Right ventricle myocardium inferior (tissue), 1 donor: Measurements from ENCODE around the gene MYO6. TPM values are rescaled to one million over a fixed set of nuclear protein-coding genes. Genes with fewer than 3 reads are reported as not detected.
A peak's percentile ranks its signal among the peaks of the same experiment; 100 is the strongest.
"Not testable (repeated sequence)": the region's sequence is repeated elsewhere in the genome, so short reads cannot be mapped to it uniquely, and the experiment has no call there.

ENCODE experiments used
- ATAC-seq: fragments of 200-7000 bp; cut with Tn5 transposase; one replicate; pipeline ENCODE4 v1.9.1; 2020; ENCODE audit warnings: mild to moderate bottlenecking, moderate library complexity
- DNase-seq: peaks from one replicate; pipeline ENCODE4 v3.0.0; 2021; ENCODE audit errors: missing footprints
- intact Hi-C: fragments of 100-400 bp; cut with DNase I; formaldehyde crosslinking; loops from one replicate; pipeline ENCODE4 v1.11.0; 2022
- total RNA-seq: library from RNA; stranded (reverse); fragmentation: NEBNext Ultra II Directional; extraction: Animal tissue kit (Norgen Biotek cat#: 25700); gene quantifications from one replicate; pipeline ENCODE4 v1.2.1, GENCODE V29; 2021
- donor health status: DM: no; HTN: yes; CAD: no; lungs with severe emphysema.

The MYO6 gene
- total RNA-seq, 1 donor from 2014 or later = 4.7 TPM

DNA sequence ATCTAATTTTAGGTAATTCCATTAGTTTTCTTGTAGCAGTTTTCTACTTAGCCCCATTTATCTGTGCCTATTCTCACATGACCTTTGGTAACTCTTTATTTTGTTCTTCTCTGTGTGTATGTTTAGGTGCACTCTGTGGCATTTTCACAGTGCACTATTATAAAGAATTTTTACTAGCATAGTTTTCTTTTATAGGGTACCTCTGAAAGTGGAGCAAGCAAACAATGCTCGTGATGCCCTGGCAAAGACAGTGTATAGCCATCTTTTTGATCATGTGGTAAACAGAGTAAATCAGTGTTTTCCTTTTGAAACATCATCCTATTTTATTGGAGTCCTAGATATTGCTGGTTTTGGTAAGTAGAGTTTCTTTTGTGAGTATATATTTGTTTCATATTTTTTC is 107.9 kb downstream of the MYO6 start:
- no peak for ATAC-seq
- intact Hi-C loops = no loop called here

DNA sequence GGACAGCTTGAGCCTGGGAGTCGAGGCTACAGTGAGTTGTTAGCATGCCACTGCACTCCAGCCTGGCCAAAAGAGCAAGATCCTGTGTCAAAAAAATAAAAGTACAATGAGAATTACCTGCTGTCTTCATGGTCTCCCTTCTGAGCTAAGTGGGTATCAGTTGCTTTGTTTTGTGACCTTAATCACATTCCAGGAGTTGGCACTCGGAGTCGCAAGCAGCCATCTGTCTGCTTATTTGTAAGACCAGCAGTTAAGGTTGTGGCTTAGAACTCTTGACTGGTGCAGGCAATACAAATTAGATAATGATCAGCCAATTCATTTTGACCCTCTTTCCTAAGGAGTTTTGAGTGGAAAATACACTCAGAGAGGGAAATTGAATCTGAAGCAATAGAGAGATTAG is 114.0 kb downstream of the MYO6 start:
- intact Hi-C loops = no loop called here
- DNase-seq (no peak), ATAC-seq (no peak)

More for the DNA sequence above, 107.9 kb downstream of the MYO6 start:
- no peak for DNase-seq

DNA sequence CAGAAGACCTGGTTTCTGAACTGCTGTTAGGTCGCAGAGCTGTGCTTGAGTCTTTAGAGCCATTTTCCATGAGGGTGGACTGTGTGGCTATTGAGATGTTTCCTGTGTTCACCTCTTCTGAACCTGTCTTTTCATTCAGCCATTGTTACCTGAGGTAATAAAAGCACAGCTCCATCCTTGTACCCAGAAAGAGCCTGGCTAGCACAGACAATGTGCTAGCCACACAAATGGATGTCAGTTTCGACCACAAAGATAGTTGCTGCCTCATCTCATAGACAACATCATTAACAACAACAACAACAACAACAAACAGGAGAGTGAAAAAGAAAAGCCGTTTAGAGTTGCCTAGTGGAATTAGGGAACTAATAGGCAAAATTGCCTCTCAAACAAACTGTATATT is 114.7 kb downstream of the MYO6 start:
- intact Hi-C loops = no loop called here

DNA sequence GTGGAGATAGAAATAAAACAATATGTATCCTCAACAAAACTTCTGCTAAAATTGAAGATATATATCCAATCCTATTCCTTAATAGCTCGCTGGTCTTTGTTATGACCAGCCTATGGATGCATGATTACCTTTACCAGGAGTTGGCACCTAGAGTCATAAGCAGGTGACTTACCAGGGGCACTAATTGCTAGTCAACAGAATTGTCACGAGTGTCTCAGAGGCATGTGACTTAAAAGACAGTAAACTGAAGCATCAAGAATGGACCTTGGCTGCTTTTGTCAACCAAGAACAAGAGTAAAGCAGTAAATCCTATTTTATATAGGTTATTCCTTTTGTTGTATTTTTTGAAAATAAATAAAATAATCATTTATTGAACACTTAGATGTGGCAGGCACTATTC is 115.4 kb downstream of the MYO6 start:
- intact Hi-C loops = no loop called here
- ATAC-seq (no peak), DNase-seq (no peak)

More for the DNA sequence above, 114.7 kb downstream of the MYO6 start:
- ATAC-seq = no peak
- DNase-seq = no peak

DNA sequence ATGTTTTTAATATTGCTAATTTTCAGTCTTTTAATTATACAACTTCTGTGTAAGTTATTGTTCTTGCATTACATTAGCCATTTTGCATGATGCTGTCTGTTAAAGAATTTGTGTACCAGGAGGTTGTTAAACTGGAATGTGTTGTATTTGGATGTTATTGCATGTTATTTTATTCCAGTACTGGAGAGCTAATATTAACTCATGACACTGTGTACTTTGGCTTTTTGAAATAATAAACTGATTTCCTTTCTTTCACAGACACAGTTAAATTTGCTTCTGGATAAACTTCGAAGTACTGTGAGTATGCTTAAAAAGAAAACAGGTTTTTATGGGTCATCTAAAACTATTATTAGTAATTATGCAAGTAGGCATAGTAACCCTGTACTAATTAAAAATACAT is 121.3 kb downstream of the MYO6 start:
- no peak for DNase-seq
- intact Hi-C loops = no loop called here
- ATAC-seq = no peak

DNA sequence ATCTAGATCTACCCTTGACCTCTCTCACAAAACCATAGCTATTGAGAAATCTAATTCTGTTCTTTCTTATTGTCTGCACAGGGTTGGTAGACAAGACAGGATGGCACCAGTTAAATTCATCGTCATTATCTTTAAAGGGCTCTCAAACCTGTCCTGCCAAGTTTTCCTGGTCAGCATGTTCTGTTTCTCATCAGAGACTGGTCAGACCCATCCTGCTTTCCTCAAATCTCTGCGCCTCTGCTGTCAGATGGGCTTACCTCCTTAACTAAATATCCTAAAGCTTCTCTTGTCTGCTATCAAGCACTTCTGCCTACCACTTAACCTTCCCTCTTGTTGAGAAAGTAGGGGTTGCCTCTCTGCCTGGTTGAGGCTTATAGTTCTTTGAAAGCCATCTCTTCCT is 125.2 kb downstream of the MYO6 start:
- intact Hi-C loops = no loop called here
- ATAC-seq = no peak
- DNase-seq = no peak

DNA sequence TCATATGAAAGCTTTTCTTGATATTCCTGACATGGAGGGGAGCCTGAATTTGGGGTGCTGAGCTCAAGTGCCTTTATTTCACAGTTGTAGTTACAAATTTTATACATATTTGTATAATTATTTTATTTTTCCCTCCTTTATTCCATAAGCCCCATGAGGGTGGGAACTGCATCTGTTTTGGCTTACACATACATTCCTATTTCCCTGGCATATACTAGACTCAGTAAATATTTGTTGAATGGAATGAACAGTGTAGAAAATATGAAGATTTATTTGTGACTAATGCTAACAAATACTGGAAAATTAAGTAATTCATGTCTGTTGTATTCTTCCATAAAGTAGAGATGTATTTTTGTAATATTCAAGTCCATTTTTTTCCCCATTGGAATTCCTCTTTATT is 127.1 kb downstream of the MYO6 start:
- intact Hi-C loops = no loop called here
- DNase-seq (no peak), ATAC-seq (no peak)

DNA sequence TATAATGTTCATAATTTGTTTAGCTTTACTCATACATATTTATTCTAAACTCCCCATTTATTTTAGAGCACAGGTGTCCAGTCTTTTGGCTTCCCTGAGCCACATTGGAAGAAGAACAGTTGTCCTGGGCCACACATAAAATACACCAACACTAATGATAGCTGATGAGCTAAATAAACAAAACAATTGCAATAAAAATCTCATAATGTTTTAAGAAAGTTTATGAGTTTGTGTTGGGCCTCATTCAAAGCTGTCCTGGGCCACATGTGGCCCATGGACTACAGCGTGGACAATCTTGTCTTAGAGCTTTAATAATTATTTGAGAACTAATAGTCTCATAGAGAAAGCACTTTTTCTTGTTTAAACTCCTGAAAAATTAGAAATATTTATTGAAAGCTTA is 131.3 kb downstream of the MYO6 start:
- no peak for ATAC-seq
- no peak for DNase-seq
- intact Hi-C loops = no loop called here

DNA sequence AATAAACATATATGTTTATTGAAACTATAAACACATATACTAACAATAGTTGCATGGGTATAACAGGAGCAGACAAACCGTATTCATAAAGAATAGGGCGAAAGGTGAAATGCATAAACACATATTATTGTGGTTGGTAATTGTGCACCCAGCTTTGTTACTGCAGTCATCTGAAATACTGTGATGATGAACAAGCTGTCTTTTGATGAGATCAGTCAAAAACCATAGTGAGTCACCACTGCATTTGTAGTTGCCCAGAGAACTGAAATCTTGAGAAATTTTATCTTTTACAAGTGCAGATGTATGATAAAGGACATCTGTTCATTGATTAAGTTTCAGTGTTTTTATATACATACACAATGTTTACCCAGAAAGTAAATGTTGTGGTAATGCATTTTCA is 133.7 kb downstream of the MYO6 start:
- DNase-seq (no peak), ATAC-seq (no peak)
- intact Hi-C loops = no loop called here

DNA sequence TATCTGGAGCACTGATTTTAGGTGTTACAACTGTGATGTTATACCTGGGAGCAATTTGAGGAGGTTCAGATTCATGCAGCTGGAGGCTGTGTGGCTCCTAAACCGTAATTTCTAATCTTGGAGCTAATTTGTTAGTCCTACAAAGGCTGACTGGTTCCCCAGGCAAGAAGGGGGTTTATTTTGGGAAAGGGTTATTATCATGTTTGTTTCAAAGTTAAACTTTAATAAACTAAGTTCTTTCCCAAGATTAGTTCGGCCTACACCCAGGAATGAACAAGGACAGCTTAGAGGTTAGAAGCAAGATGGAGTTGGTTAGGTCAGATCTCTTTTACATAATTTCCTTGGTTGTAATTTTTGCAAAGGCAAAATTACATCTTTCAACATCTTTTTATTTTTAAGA is 135.8 kb downstream of the MYO6 start:
- ATAC-seq = no peak
- intact Hi-C loops = no loop called here
- DNase-seq = no peak

DNA sequence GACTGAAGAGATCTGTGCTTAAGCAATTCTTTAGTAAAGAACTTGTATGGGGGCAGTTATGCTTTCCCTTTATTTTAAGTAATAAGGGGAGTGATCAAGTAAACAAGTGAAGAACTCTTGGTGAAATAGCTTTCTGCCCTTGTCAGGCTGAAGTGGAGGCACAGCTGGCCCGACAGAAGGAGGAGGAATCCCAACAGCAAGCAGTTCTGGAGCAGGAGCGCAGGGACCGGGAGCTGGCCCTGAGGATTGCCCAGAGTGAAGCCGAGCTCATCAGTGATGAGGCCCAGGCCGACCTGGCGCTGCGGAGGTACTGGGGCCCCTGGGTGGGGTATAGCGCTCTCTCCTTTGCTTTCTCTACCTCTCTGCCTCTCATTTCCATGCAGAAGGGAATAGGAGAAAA is 143.3 kb downstream of the MYO6 start:
- ATAC-seq (no peak), DNase-seq (peak; percentile 62)
- intact Hi-C loops = loop anchor here (5.0 kb wide), 1 partner anchor 1565 kb away; no protein-coding TSS in a partner anchor

DNA sequence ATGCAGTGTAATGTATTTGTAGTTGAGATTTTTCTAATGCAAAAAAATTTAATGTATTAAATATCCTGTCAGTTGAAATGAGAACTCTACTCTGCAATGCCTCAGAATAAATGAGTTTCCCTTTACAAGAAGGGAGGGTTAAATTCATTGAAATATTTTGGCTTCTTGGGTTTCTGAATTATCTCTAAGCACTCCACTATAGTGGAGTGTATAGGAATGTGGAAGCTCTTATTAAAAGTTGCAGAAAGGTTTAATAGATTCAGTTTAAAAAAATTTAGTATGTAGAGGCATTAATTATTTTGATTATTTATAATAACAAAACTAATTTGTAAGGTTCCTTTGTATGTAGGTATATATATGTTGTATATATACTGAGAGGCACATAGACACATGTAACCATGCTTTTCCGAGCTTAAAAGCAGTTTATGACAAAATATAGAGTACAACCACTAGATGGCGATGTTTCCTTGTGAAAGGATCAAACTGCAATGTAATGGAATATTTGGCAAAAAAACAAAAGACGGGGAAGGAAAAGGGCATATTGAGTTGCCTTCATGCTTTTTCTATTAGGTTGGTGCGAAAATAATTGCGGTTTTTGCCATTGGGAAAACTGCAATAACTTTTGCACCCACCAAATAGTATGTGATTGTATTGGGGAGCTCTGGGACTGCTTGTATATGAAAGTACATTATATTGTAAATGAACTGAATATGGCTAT is 144.2 kb downstream of the MYO6 start:
- intact Hi-C loops = loop anchor here (5.0 kb wide), 1 partner anchor 1564 kb away; no protein-coding TSS in a partner anchor
- DNase-seq (no peak), ATAC-seq (no peak)

DNA sequence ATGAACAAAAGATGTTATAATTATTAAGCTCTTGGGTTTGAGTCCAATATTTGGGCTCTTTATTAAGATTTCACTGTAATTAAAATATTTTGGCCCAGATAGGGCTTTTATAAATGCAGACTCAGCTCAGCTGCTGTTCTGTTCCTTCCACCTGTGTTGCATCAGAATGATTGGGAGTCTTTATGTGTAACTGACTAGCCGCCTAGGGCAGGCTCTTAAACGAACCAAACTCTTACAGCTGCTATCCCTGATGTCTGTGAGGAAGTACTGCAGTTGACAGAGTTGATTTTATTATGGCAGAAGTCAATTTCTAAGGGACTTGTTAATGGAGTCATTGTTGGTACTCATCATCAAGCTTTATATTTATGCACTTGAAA is 144.7 kb downstream of the MYO6 start:
- no peak for DNase-seq
- intact Hi-C loops = loop anchor here (5.0 kb wide), 1 partner anchor 1564 kb away; no protein-coding TSS in a partner anchor
- ATAC-seq = no peak

DNA sequence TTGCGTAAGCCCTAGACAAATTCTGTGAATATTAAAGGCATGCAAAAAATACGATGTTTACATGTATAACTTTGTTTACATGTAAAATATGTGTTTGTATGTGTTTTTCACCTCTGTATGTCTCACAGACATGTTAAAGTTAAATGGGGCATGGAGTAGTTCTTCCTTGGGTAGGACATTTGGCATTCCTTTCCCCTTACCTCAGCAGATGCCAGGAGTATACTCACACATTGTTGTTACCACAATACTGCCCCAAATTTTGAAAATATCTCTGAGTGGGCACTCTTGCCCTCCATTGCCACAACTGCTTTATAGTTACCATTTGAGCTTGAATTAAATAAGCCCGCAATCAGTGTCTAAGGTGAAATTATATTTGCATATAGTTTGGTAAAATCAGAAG is 147.5 kb downstream of the MYO6 start:
- intact Hi-C loops = no loop called here
- ATAC-seq (no peak), DNase-seq (no peak)

DNA sequence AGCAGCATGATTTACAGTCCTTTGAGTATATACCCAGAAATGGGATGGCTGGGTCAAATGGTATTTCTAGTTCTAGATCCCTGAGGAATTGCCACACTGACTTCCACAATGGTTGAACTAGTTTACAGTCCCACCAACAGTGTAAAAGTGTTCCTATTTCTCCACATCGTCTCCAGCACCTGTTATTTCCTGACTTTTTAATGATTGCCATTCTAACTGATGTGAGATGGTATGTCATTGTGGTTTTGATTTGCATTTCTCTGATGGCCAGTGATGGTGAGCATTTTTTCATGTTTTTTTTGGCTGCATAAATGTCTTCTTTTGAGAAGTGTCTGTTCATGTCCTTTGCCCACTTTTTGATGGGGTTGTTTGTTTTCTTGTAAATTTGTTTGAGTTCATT is 151.2 kb downstream of the MYO6 start:
- DNase-seq, ATAC-seq, intact Hi-C loops: not testable (repeated sequence)

DNA sequence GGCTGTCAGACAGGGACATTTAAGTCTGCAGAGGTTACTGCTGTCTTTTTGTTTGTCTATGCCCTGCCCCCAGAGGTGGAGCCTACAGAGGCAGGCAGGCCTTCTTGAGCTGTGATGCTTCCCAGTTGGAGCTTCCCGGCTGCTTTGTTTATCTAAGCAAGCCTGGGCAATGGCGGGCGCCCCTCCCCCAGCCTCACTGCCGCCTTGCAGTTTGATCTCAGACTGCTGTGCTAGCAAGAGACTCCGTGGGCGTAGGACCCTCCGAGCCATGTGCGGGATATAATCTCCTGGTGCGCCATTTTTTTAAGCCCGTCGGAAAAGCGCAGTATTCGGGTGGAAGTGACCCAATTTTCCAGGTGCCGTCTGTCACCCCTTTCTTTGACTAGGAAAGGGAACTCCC is 156.1 kb downstream of the MYO6 start:
- intact Hi-C loops, DNase-seq, ATAC-seq: not testable (repeated sequence)

DNA sequence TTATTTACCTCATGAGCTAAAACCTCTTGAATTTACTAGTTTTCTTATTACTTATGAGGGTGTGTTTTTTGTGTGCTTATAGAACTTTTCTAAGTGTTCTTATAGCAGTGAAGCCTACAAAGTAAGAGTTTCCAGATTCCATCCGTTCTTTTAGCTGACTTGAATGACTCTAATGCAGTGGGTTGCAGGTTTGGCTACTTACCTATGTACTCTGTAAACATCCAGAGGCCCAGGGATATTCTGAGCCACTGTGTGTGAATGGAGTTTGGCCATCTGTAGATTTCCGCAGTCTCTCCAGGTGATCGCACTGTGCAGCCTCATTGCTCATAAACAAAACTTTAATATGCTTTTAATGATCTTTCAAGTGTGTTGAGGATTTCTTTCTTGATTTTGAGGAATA is 157.8 kb downstream of the MYO6 start:
- no peak for ATAC-seq
- no peak for DNase-seq
- intact Hi-C loops = no loop called here

DNA sequence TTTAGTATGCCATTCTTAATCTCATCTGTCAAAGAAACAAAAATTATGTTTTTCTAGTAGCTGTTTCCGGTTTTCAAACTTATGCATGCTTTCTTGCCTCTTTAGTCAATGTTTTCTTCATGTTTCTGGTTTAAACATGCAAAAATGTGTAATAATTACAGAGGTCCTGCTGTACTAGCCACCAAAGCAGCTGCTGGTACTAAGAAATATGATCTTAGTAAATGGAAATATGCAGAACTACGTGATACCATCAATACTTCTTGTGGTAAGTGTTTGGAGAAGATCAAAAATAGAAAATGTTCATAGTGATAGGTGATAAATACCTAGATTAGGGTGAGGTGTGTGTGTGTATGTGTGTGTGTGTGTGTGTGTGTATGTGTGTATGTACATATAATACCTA is 158.4 kb downstream of the MYO6 start:
- intact Hi-C loops = no loop called here
- DNase-seq (no peak), ATAC-seq (no peak)

DNA sequence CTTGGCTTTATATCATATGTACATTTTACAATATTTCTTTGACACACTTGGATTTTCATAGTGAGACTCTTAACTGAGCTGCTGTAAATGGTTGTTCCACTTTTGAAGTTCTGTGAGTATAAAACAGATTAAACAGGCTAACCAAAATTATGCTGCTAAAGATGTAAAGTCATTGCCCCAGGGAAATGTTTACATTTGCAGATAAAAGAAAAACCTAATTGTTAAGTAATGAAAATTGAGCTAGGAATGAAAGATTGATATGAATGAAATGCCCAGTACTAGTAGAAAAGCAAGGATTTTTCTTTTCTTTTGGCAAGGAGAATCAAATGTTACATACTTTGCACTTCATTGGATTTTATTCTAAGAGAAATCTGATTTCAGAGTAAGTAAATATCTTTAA is 164.0 kb downstream of the MYO6 start:
- DNase-seq (no peak), ATAC-seq (no peak)
- intact Hi-C loops = no loop called here

DNA sequence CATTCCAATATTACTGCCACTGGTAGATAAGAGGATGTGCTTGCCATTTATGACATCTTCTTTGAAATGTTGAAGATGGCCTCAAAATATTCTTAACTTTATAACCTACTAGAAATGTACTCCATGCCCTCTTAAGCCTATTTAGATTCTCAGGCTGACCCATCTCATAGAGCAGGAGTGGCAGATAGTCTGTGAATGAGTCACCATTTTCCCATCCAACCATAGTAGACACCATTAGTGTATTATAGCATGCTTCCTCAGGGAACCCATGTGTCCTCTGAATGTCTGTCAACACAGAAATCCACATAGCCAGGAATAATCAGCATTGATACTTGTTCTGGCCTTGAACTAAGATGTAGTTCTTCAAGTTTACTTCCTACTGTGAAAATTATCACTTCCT is 173.2 kb downstream of the MYO6 start:
- ATAC-seq (no peak), DNase-seq (no peak)
- intact Hi-C loops = no loop called here
